DOHH2 (cell line): ENCODE data around the gene MEX3C.

ENCODE experiments used
- H3F3A ChIP-seq: fragments of 200-600 bp; sonication (generic), shearing (Covaris generic); 2 replicates; pipeline ENCODE4 v1.6.0; 2016; ENCODE audit warnings: antibody characterized with exemption, mild to moderate bottlenecking; ENCODE audit not compliant: control insufficient read depth, insufficient read depth
- H3K27ac ChIP-seq: fragments of 200-600 bp; sonication (generic); 2 replicates; pipeline ENCODE4 v1.5.1; 2014; ENCODE audit warnings: low read depth, mild to moderate bottlenecking, low read length, moderate library complexity
- H3K27me3 ChIP-seq: fragments of 200-600 bp; sonication (generic); 2 replicates; pipeline ENCODE4 v1.6.1; 2014; ENCODE audit warnings: mild to moderate bottlenecking, low read length, mixed read lengths; ENCODE audit not compliant: control insufficient read depth
- H3K36me3 ChIP-seq: fragments of 200-600 bp; sonication (generic); 2 replicates; pipeline ENCODE4 v1.6.1; 2014; ENCODE audit warnings: mild to moderate bottlenecking, low read length, moderate library complexity, mixed read lengths; ENCODE audit not compliant: control insufficient read depth
- H3K4me1 ChIP-seq: fragments of 200-600 bp; sonication (generic); 2 replicates; pipeline ENCODE4 v1.6.1; 2014; ENCODE audit warnings: mild to moderate bottlenecking, low read length, mixed read lengths; ENCODE audit not compliant: control insufficient read depth
- H3K4me2 ChIP-seq: fragments of 200-600 bp; sonication (generic); 2 replicates; pipeline ENCODE4 v1.6.0; 2014; ENCODE audit warnings: mild to moderate bottlenecking, low read length, moderate library complexity
- H3K4me3 ChIP-seq: fragments of 200-600 bp; sonication (generic); 2 replicates; pipeline ENCODE4 v1.5.1; 2014; ENCODE audit warnings: mild to moderate bottlenecking, low read length, mixed read lengths
- H3K79me2 ChIP-seq: fragments of 200-600 bp; sonication (generic); 2 replicates; pipeline ENCODE4 v1.6.1; 2014; ENCODE audit warnings: mild to moderate bottlenecking, low read length, mixed read lengths; ENCODE audit not compliant: control insufficient read depth
- H3K9me2 ChIP-seq: fragments of 200-600 bp; sonication (generic); replicated peaks from 2 replicates; pipeline ENCODE4 v1.6.1; 2014; ENCODE audit warnings: mild to moderate bottlenecking, low read length, mixed read lengths; ENCODE audit not compliant: control insufficient read depth
- H3K9me3 ChIP-seq: fragments of 200-600 bp; sonication (generic); 2 replicates; pipeline ENCODE4 v1.6.1; 2014; ENCODE audit warnings: antibody characterized with exemption, low read length, mixed read lengths; ENCODE audit not compliant: control insufficient read depth, insufficient read depth
- H4K20me1 ChIP-seq: fragments of 200-600 bp; sonication (generic); 2 replicates; pipeline ENCODE4 v1.6.0; 2014; ENCODE audit warnings: low read depth, mild to moderate bottlenecking, antibody characterized with exemption, low read length, moderate library complexity; ENCODE audit not compliant: control insufficient read depth, insufficient read depth
- EZH2phosphoT487 ChIP-seq: fragments of 200-600 bp; sonication (generic); IDR thresholded peaks from 2 replicates; pipeline ENCODE4 v1.6.1; 2017; ENCODE audit warnings: borderline replicate concordance, mild to moderate bottlenecking, antibody characterized with exemption, low read length, moderate library complexity, mixed read lengths
- TF ChIP-seq, protein P1 (sequence below): fragments of 200-600 bp; sonication (generic); IDR thresholded peaks from one replicate; pipeline ENCODE4 v1.5.1; 2014; ENCODE audit warnings: antibody characterized with exemption, mild to moderate bottlenecking, low read depth, low read length; ENCODE audit not compliant: poor library complexity, severe bottlenecking

MEX3C gene

DNA sequence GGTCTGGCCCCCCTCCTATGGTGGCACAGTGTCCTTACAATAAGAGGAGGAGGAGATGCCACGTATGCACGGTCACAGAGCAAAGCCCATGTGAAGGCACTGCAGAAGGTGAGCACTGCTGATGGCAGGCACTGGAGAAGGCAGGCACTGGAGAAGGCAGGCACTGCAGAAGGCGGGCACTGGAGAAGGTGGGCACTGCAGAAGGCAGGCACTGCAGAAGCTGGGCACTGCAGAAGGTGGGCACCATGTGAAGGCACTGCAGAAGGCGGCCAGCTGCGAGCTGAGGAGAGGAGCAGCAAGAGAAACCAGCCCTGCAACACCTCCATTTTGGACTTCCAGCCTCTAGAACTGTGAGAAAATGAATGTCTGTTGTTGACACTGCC, 46.3 kb downstream of the MEX3C start:
- Histone ChIP-seq H3K4me1 (peaks cover 29% of the 10 kb centered on the region), H3K27me3 (peaks cover 14% of the 10 kb centered on the region; the same call in 1 of the 2 replicates), H3K4me3 (no peak overlapping the region), H3K9me3 (no peaks in the 10 kb centered on the region), H3K4me2 (no peak overlapping the region), H4K20me1 (no peaks in the 10 kb centered on the region), H3F3A (no peaks in the 10 kb centered on the region), H3K9me2 (no peaks in the 10 kb centered on the region), H3K79me2 (no peaks in the 10 kb centered on the region), H3K36me3 (no peaks in the 10 kb centered on the region), H3K27ac (no peak overlapping the region)
- TF ChIP-seq, protein P1, sequence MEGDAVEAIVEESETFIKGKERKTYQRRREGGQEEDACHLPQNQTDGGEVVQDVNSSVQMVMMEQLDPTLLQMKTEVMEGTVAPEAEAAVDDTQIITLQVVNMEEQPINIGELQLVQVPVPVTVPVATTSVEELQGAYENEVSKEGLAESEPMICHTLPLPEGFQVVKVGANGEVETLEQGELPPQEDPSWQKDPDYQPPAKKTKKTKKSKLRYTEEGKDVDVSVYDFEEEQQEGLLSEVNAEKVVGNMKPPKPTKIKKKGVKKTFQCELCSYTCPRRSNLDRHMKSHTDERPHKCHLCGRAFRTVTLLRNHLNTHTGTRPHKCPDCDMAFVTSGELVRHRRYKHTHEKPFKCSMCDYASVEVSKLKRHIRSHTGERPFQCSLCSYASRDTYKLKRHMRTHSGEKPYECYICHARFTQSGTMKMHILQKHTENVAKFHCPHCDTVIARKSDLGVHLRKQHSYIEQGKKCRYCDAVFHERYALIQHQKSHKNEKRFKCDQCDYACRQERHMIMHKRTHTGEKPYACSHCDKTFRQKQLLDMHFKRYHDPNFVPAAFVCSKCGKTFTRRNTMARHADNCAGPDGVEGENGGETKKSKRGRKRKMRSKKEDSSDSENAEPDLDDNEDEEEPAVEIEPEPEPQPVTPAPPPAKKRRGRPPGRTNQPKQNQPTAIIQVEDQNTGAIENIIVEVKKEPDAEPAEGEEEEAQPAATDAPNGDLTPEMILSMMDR, result no peak
- no peak for TF ChIP-seq EZH2phosphoT487

DNA sequence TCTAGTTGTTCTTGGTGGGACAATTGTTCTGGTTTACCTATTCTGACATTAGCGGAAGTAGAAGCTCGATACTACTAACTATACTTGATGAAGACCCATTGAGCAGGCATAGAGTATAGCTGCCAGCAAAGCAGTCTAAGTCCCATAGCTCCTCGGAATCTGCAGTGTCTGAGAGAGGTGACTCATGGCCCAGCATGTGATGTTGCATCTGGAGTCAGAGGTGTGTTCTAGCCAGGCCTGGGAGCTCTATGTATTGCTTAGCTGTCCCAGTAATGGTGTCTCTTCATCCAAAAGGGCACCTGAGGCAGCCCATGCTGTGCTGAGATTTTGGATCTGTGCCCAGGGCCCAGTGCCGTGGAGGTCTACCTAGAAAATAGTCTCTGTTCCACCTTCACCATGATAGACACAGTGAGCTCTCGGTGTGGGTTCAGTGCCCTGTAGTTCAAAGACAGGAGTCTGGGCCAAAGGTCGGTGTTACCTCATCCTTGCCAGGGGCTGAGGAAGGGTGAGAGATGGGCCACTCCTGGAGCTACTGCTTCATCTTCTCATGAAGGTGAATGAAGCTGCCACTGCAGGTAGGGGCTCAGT, 47.3 kb downstream of the MEX3C start:
- no peak for TF ChIP-seq EZH2phosphoT487
- TF ChIP-seq, protein P1, result no peak
- no peaks in the 10 kb centered on the region for H4K20me1 ChIP-seq
- H3F3A ChIP-seq, result no peaks in the 10 kb centered on the region
- no peaks in the 10 kb centered on the region for H3K36me3 ChIP-seq
- no peak overlapping the region for H3K4me3 ChIP-seq
- no peaks in the 10 kb centered on the region for H3K9me3 ChIP-seq
- H3K4me2 ChIP-seq, result no peak overlapping the region
- H3K79me2 ChIP-seq, result no peaks in the 10 kb centered on the region
- no peaks in the 10 kb centered on the region for H3K9me2 ChIP-seq
- peaks cover 29% of the 10 kb centered on the region for H3K4me1 ChIP-seq
- H3K27me3 ChIP-seq, result peaks cover 14% of the 10 kb centered on the region; the same call in 1 of the 2 replicates
- no peak overlapping the region for H3K27ac ChIP-seq

DNA sequence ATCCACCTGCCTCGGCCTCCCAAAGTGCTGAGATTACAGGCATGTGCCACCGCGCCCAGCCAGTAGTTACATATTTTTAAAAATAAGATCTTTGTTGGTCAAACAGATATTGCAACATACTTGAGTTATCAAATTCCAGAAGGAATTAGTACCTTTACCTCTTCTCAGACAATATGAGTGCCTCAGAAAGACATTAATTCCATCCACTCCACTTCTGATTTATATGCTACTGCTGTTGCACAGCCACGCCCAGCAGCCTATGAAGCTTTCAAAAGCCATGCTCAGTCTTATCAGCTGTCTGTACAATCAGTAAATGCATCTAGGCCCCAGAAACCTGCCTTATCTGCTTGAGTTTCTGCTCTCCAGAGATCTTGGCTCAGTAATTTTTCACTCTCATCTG, 47.8 kb downstream of the MEX3C start:
- Histone ChIP-seq H3K36me3 (no peaks in the 10 kb centered on the region), H4K20me1 (no peaks in the 10 kb centered on the region), H3K9me3 (no peaks in the 10 kb centered on the region), H3F3A (no peaks in the 10 kb centered on the region), H3K79me2 (no peaks in the 10 kb centered on the region), H3K9me2 (no peaks in the 10 kb centered on the region), H3K27me3 (peaks cover 14% of the 10 kb centered on the region; the same call in 1 of the 2 replicates), H3K4me3 (no peak overlapping the region), H3K27ac (no peak overlapping the region), H3K4me1 (peaks cover 29% of the 10 kb centered on the region), H3K4me2 (no peak overlapping the region)
- TF ChIP-seq, protein P1, result no peak
- TF ChIP-seq EZH2phosphoT487, result no peak
